IMR-90 (cell line): ENCODE data around the gene SREBF2. TPM values are rescaled to one million over a fixed set of nuclear protein-coding genes. Genes with fewer than 3 reads are reported as not detected.

Source experiments
- ATAC-seq: fragments of 200-7000 bp; cut with Tn5 transposase; 2 replicates; pipeline ENCODE4 v1.9.1; 2020; ENCODE audit warnings: low read depth, mild to moderate bottlenecking, moderate library complexity
- BruUV-seq: library from RNA; stranded (reverse); fragments of 400-500 nt; replicated peaks from 2 replicates; lab custom pipeline; 2021; lab: Mats Ljungman, UMichigan
- CTCF ChIA-PET: fragments of 300-600 bp; formaldehyde crosslinking; extraction: SDS; loops from one replicate; lab custom pipeline; 2021; ENCODE audit warnings: antibody characterized with exemption; lab: Yijun Ruan, JAX
- POLR2A ChIA-PET: fragments of 300-600 bp; sonication (Branson Sonifier 250); formaldehyde crosslinking; loops from one replicate; lab custom pipeline; 2022; ENCODE audit warnings: antibody characterized with exemption; ENCODE audit not compliant: unreplicated experiment; lab: Charles Lee
- DNase-seq: peaks from one replicate; pipeline ENCODE4 v3.0.0; 2013
- H2AFZ ChIP-seq: replicated peaks from 2 replicates; pipeline ENCODE3; 2013; ENCODE audit warnings: low read length, mild to moderate bottlenecking; ENCODE audit not compliant: poor library complexity
- H2AK5ac ChIP-seq: 2 replicates; pipeline ENCODE4 v1.6.1; 2013; ENCODE audit warnings: low read depth, low read length, inconsistent platforms
- H2AK9ac ChIP-seq: replicated peaks from 2 replicates; pipeline ENCODE3; 2013; ENCODE audit warnings: mild to moderate bottlenecking, low read depth, low read length, moderate library complexity; ENCODE audit not compliant: poor library complexity
- H2BK120ac ChIP-seq: 2 replicates; pipeline ENCODE4 v1.6.1; 2013; ENCODE audit warnings: low read depth, low read length, inconsistent platforms
- H2BK15ac ChIP-seq: 3 replicates; pipeline ENCODE4 v1.6.1; 2013; ENCODE audit warnings: low read depth, low read length, inconsistent platforms
- H2BK20ac ChIP-seq: 2 replicates; pipeline ENCODE4 v1.6.1; 2013; ENCODE audit warnings: low read depth, mild to moderate bottlenecking, inconsistent platforms, low read length, moderate library complexity
- H2BK5ac ChIP-seq: 2 replicates; pipeline ENCODE4 v1.6.1; 2013; ENCODE audit warnings: mild to moderate bottlenecking, low read depth, low read length, inconsistent platforms; ENCODE audit not compliant: poor library complexity, severe bottlenecking
- H3K14ac ChIP-seq: replicated peaks from 2 replicates; pipeline ENCODE4 v1.6.1; 2013; ENCODE audit warnings: low read depth, low read length, inconsistent platforms
- H3K18ac ChIP-seq: 2 replicates; pipeline ENCODE4 v1.6.1; 2013; ENCODE audit warnings: low read depth, low read length, control low read depth
- H3K23ac ChIP-seq: 2 replicates; pipeline ENCODE4 v1.6.1; 2013; ENCODE audit warnings: low read depth, low read length, inconsistent platforms
- H3K27ac ChIP-seq: 2 replicates; pipeline ENCODE4 v1.5.1; 2013; ENCODE audit warnings: mild to moderate bottlenecking, control low read depth, low read length; ENCODE audit not compliant: insufficient read depth
- H3K27me3 ChIP-seq: 2 replicates; pipeline ENCODE4 v1.6.1; 2013; ENCODE audit warnings: low read length; ENCODE audit not compliant: control insufficient read depth, insufficient read depth
- H3K36me3 ChIP-seq: 2 replicates; pipeline ENCODE4 v1.6.1; 2013; ENCODE audit warnings: low read length, mixed read lengths; ENCODE audit not compliant: control insufficient read depth, insufficient read depth
- H3K4ac ChIP-seq: 2 replicates; pipeline ENCODE4 v1.6.1; 2013; ENCODE audit warnings: low read depth, low read length, inconsistent platforms
- H3K4me1 ChIP-seq: 2 replicates; pipeline ENCODE4 v1.6.1; 2013; ENCODE audit warnings: low read length, mixed read lengths; ENCODE audit not compliant: control insufficient read depth, insufficient read depth
- H3K4me2 ChIP-seq: 2 replicates; pipeline ENCODE4 v1.6.1; 2013; ENCODE audit warnings: low read depth, mild to moderate bottlenecking, control low read depth, low read length, moderate library complexity
- H3K4me3 ChIP-seq: 2 replicates; pipeline ENCODE4 v1.5.1; 2013; ENCODE audit warnings: low read depth, mild to moderate bottlenecking, control low read depth, low read length, moderate library complexity; ENCODE audit not compliant: insufficient read depth
- H3K56ac ChIP-seq: 2 replicates; pipeline ENCODE4 v1.6.1; 2013; ENCODE audit warnings: low read length, inconsistent platforms; ENCODE audit not compliant: insufficient read depth; ENCODE audit errors: extremely low read depth
- H3K79me1 ChIP-seq, 2 experiments: 2 replicates each; pipeline ENCODE4 v1.6.1; 2013; ENCODE audit warnings: low read length in 2 of 2, inconsistent platforms in 1 of 2, low read depth in 1 of 2
- H3K9ac ChIP-seq: 2 replicates; pipeline ENCODE4 v1.6.1; 2013; ENCODE audit warnings: low read depth, low read length, control low read depth
- H3K9me1 ChIP-seq: 2 replicates; pipeline ENCODE4 v1.6.1; 2013; ENCODE audit warnings: low read length, inconsistent platforms; ENCODE audit not compliant: insufficient read depth
- H3K9me3 ChIP-seq: 2 replicates; pipeline ENCODE4 v1.6.1; 2013; ENCODE audit warnings: low read length; ENCODE audit not compliant: control insufficient read depth, insufficient read depth
- H4K20me1 ChIP-seq: 2 replicates; pipeline ENCODE4 v1.6.1; 2013; ENCODE audit warnings: low read length, inconsistent platforms; ENCODE audit not compliant: insufficient read depth
- H4K5ac ChIP-seq: 2 replicates; pipeline ENCODE4 v1.6.1; 2013; ENCODE audit warnings: mild to moderate bottlenecking, low read depth, low read length, control low read depth
- H4K8ac ChIP-seq, 2 experiments: 2 replicates each; pipeline ENCODE4 v1.6.1; 2013; ENCODE audit warnings: low read depth in 2 of 2, low read length in 2 of 2, control low read depth in 1 of 2, inconsistent platforms in 1 of 2
- H4K91ac ChIP-seq: 2 replicates; pipeline ENCODE4 v1.6.1; 2013; ENCODE audit warnings: low read depth, low read length, inconsistent platforms; ENCODE audit not compliant: insufficient read depth
- BHLHE40 ChIP-seq: fragments of 150-350 bp; IDR thresholded peaks from 2 replicates; pipeline ENCODE4 v1.6.1; 2016; ENCODE audit warnings: mild to moderate bottlenecking, low read depth, low read length
- CEBPB ChIP-seq: IDR thresholded peaks from 2 replicates; pipeline ENCODE4 v1.6.1; 2012; ENCODE audit warnings: low read depth, low read length, improper control_type of control experiment
- CHD1 ChIP-seq: IDR thresholded peaks from 2 replicates; pipeline ENCODE4 v1.6.1; 2012; ENCODE audit warnings: low read depth, low read length, improper control_type of control experiment
- CTCF ChIP-seq: conservative IDR thresholded peaks from 2 replicates; pipeline ENCODE4 v1.5.1; 2012; ENCODE audit warnings: mild to moderate bottlenecking, low read depth, low read length, improper control_type of control experiment
- ELK1 ChIP-seq: fragments of 150-350 bp; IDR thresholded peaks from 2 replicates; pipeline ENCODE4 v1.6.1; 2016; ENCODE audit warnings: low read depth, mild to moderate bottlenecking, low read length, moderate library complexity, borderline replicate concordance
- FOS ChIP-seq: fragments of 150-350 bp; IDR thresholded peaks from 2 replicates; pipeline ENCODE4 v1.6.1; 2016; ENCODE audit warnings: low read depth, low read length
- MAFK ChIP-seq: IDR thresholded peaks from 2 replicates; pipeline ENCODE4 v1.6.1; 2012; ENCODE audit warnings: low read depth, low read length, improper control_type of control experiment
- NFE2L2 ChIP-seq: fragments of 150-350 bp; IDR thresholded peaks from 2 replicates; pipeline ENCODE4 v1.6.1; 2016; ENCODE audit warnings: low read depth, mild to moderate bottlenecking, low read length
- POLR2A ChIP-seq: IDR thresholded peaks from 2 replicates; pipeline ENCODE4 v1.6.1; 2012; ENCODE audit warnings: mild to moderate bottlenecking, low read depth, low read length
- RAD21 ChIP-seq: IDR thresholded peaks from 2 replicates; pipeline ENCODE4 v1.6.1; 2012; ENCODE audit warnings: low read length, improper control_type of control experiment
- RCOR1 ChIP-seq: IDR thresholded peaks from 2 replicates; pipeline ENCODE4 v1.6.1; 2012; ENCODE audit warnings: mild to moderate bottlenecking, low read length, improper control_type of control experiment; ENCODE audit not compliant: insufficient replicate concordance
- RFX5 ChIP-seq: IDR thresholded peaks from 2 replicates; pipeline ENCODE4 v1.8.0; 2012; ENCODE audit warnings: low read depth, mild to moderate bottlenecking, low read length, moderate library complexity
- SMC3 ChIP-seq: fragments of 150-350 bp; IDR thresholded peaks from 2 replicates; pipeline ENCODE4 v1.6.1; 2016; ENCODE audit warnings: low read depth, mild to moderate bottlenecking, antibody characterized with exemption, low read length, moderate library complexity
- USF2 ChIP-seq: fragments of 150-350 bp; IDR thresholded peaks from 2 replicates; pipeline ENCODE4 v1.6.1; 2017; ENCODE audit warnings: mild to moderate bottlenecking, antibody characterized with exemption, low read length, low read depth
- WGBS, 2 experiments: methylation state at CpG; one replicate each; pipeline versions ENCODE4 v1.1.5 to v1.1.7; 2013; ENCODE audit warnings: missing lambda C conversion rate in 2 of 2; ENCODE audit not compliant: insufficient read length in 1 of 2; ENCODE audit errors: extremely low coverage in 2 of 2; 5-methylcytosine and 5-hydroxymethylcytosine counted together
- dilution Hi-C: fragments of 300-500 bp; cut with HindIII; formaldehyde crosslinking; loops from one replicate; pipeline ENCODE4 v1.14.3; 2018; ENCODE audit warnings: low sequenced_read_pairs; ENCODE audit not compliant: unreplicated experiment
- in situ Hi-C: fragments of 300-500 bp; cut with MboI; formaldehyde crosslinking; loops from 3 replicates; pipeline ENCODE4 v1.14.3; 2019; ENCODE audit warnings: low sequenced_read_pairs, inconsistent platforms, mixed read lengths
- intact Hi-C: fragments of 100-400 bp; cut with micrococcal nuclease; formaldehyde crosslinking; loops from 2 replicates; pipeline ENCODE4 v1.10.0; 2022
- polyA plus RNA-seq, 3 experiments: library from polyadenylated mRNA; depleted of rRNA; stranded (reverse); fragments of >200 nt; gene quantifications; 2 replicates each; pipeline ENCODE4 v1.2.3, GENCODE V29; 2012; ENCODE audit warnings: low replicate concordance in 1 of 3
- total RNA-seq: library from RNA; depleted of rRNA; stranded (reverse); fragments of >200 nt; gene quantifications from 2 replicates; pipeline ENCODE4 v1.2.3, GENCODE V29; 2012

Gene SREBF2
- total and polyA plus RNA-seq, 2 of the 4 experiments (the other 2 are of a cell fraction) = 8.1 to 47.4 TPM

DNA sequence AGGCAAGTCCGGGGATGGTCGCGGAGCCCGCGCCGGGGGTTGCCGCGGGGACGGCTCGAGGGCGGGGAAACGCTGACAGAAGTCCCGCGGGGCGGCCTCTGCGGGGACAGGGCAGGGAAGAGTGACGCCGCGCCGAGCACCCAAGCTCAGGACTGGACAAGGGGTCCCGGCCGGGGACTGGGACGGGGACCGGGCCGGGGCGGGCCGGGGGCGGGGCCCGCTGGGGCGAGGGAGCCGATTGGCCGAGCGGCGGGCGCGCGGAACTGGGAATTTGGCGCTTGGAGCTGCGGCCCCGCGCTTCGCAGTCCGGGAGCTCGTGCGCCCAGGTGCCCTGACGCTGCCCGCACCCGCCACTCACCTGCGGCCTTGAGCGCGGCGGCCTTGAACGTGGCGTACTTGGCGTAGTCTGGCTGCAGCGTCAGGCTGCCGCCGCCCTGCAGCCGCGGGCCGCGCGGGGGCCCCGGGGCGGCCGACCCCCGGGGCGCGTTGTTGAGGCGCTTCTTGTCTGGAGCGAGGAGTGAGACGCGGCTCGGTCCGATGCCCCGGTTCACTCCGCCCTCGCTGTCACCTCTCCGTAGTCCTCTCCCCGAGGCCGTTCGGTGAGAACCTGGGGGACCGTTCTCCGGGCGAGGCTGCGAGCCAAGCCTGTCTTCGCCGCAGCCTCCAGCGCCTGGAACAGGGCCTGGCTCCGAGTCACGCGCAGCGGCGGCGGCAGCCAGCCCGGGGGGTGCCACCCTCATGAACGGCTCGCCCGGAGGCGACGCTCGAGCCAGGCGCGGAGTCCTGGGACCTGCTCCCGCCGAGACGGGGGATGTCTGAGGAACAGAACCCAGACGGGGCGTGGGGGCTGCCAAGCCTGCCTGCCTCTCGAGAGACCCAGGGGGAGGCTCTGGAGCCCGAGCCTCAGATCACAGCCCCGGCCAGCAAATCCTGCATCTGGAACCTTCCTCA is 77.4 kb downstream of the SREBF2 start:
- in situ Hi-C loops = no loop called here
- intact Hi-C loops = no loop called here

More for the DNA sequence above, 77.4 kb downstream of the SREBF2 start:
- Histone ChIP-seq H4K91ac (no peak overlapping the region), H2BK20ac (no peak overlapping the region), H3K18ac (no peak overlapping the region), H3K9ac (no peak overlapping the region), H3K79me1 (no peaks in the 10 kb centered on the region), H3K56ac (no peak overlapping the region), H3K9me1 (no peaks in the 10 kb centered on the region), H2BK120ac (no peak overlapping the region), H3K27ac (no peak overlapping the region), H3K23ac (no peak overlapping the region), H3K4ac (no peak overlapping the region), H3K27me3 (peaks cover 59% of the 10 kb centered on the region), H3K4me1 (peaks cover 2% of the 10 kb centered on the region; the same call in 1 of the 2 replicates), H2AFZ (peak overlapping the region; percentile 67), H2AK9ac (no peak overlapping the region), H4K20me1 (peaks cover 7% of the 10 kb centered on the region), H4K8ac (no peak overlapping the region), H4K5ac (no peak overlapping the region), H2AK5ac (no peak overlapping the region), H3K36me3 (peaks cover 2% of the 10 kb centered on the region; the same call in 1 of the 2 replicates), H2BK15ac (no peak overlapping the region), H3K4me3 (peak overlapping the region; percentile 1; the same call in 1 of the 2 replicates), H3K14ac (no peak overlapping the region), H3K9me3 (no peaks in the 10 kb centered on the region), H2BK5ac (no peak overlapping the region), H3K4me2 (peak overlapping the region; percentile 36; the same call in 1 of the 2 replicates)
- POLR2A ChIA-PET = no interaction called here
- no peak for TF ChIP-seq CHD1
- no peak for TF ChIP-seq NFE2L2
- no peak for TF ChIP-seq RCOR1
- no peak for TF ChIP-seq POLR2A
- TF ChIP-seq SMC3 = no peak
- no peak for TF ChIP-seq MAFK
- TF ChIP-seq CEBPB = no peak
- no peak for TF ChIP-seq CTCF
- TF ChIP-seq FOS = no peak
- TF ChIP-seq RFX5 = no peak
- TF ChIP-seq BHLHE40 = 0 out of 2 replicates have a peak, but pooled peaks have one; percentile 38
- TF ChIP-seq ELK1 = no peak
- TF ChIP-seq USF2 = 0 out of 2 replicates have a peak, but pooled peaks have one; percentile 40
- TF ChIP-seq RAD21 = no peak
- BruUV-seq = no TSS peak
- dilution Hi-C loops = no loop called here
- WGBS, 2 experiments = 2% methylated on average over 92 of the region's 112 CpGs; no CpG with 5 or more reads in 1 of the 2 experiments
- ATAC-seq (peak; percentile 44), DNase-seq (no peak)
- CTCF ChIA-PET = no interaction called here
